GM19351 (cell line): ENCODE results near the gene MOCS1.

Experiments used
- ATAC-seq: cut with Tn5 transposase; IDR thresholded peaks from one replicate; pipeline ENCODE4 v1.9.1; 2021; ENCODE audit warnings: mild to moderate bottlenecking, moderate library complexity; ENCODE audit not compliant: unreplicated experiment

Gene MOCS1

GRCh38 chr6:39905640-39905975 is 28.7 kb downstream of the MOCS1 start:
- ATAC-seq = no peak

- ATAC-seq = no peak
These were observed 29.2 kb downstream of the MOCS1 start for GRCh38 chr6:39904946-39905639.

GRCh38 chr6:39903656-39904055 is 30.6 kb downstream of the MOCS1 start:
- no peak for ATAC-seq

- ATAC-seq = no peak
These were observed 31.3 kb downstream of the MOCS1 start for GRCh38 chr6:39902786-39903465.

- no peak for ATAC-seq
These were observed 32.1 kb downstream of the MOCS1 start for GRCh38 chr6:39902136-39902535.

DNA sequence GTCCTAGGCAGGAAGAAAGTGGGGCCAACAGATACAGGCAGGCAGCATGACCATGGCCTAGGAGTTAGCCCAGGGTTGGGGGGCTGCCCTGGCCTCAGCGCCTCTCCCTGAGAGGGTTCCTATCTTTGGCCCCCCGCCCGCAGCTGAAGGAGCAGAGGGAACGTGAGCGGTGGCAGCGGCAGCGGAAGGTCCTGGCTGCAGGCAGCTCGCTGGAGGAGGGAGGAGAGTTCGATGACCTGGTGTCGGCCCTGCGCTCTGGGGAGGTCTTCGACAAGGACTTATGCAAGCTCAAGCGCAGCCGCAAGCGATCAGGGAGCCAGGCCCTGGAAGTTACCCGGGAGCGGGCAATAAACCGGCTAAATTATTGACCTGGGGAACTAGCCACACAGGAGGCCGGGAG is 32.6 kb downstream of the MOCS1 start:
- ATAC-seq = no peak

GRCh38 chr6:39901116-39901655 is 33.1 kb downstream of the MOCS1 start:
- ATAC-seq = no peak

DNA sequence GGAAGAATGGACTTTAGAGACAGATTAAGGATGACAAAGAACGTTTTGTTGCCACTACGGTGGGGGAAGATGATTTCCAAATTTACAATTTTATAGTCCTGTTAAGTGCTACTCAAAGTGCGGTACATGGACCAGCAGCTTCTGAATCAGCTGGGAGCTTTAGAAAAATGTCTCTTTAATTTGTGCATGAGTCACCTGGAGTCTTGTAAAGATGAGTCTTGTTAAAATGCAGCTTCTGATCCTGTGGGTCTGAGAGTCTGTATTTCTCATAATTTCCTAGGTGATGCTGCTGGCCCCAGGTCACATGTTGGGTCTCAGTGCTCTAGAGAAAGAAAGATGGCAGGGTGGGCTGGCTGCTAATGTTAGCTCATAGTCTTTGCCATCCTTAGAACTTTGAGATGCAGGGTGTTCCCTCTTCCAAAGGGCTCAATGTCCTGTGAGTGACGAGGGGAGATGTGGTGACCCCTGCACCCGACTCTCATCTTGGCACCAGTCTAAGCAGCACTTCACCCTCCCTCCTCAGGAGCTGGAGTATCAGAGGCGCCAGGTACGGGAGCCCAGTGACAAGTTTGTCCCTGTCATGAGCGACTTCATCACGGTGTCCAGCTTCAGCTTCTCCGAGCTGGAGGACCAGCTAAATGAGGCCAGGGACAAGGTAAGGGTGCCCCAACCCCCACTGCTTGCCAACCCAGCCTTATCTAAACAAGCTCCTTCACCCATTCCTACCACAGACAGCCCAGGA is 34.5 kb downstream of the MOCS1 start:
- ATAC-seq = no peak

DNA sequence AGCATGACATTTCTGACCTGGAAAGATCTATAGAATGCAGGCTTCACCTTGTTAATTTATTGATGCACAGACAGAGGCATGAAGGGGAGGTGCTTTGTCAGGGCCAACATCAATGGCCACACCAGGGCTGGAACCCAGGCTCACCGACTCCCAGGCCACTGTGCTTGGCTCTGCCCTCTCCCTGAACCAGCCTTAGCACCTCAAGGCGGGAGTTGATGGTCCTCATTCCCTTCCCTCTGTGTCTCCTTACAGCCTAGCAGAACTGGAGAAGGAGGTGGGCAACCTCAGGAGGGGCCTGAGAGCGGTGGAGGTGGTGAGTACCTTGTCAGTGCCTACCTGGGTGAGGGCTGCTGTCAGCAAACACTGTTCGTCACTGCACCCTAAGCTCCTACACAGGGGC is 35.6 kb downstream of the MOCS1 start:
- no peak for ATAC-seq

DNA sequence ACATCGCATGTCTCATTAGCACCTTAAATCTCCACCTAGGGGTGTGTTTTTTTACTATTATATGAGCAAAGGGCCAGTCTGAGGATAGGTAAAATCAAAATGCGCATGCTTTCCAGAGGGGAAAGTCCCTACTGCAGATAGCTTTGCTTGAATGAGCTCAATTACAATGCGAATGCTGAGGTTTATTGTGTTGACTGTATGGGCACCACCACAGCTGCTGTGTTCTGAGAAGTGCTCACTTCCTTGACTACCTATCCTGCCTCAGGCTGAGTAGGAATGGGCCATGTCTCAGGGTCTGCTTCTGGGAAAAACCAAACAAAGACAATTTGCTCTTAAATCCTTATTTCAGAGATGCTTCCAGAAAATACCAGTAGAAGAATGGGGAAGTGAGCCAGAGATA is 36.6 kb downstream of the MOCS1 start:
- no peak for ATAC-seq

- no peak for ATAC-seq
These were observed 37.6 kb downstream of the MOCS1 start for GRCh38 chr6:39896701-39897100.

DNA sequence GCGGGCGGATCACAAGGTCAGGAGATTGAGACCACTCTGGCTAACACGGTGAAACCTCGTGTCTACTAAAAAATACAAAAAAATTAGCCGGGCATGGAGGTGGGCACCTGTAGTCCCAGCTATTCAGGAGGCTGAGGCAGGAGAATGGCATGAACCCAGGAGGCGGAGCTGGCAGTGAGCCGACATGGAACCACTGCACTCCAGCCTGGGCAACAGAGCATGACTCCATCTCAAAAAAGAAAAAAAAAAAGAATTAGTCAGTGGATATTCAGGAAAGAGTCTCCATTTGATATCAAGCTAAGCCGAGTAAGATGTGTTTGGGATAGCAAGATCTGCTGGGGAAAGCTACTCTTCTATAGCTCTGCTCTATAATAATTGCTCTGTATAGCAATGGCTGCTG is 41.0 kb downstream of the MOCS1 start:
- ATAC-seq = no peak

GRCh38 chr6:39892490-39893129 is 41.7 kb downstream of the MOCS1 start:
- ATAC-seq = no peak

DNA sequence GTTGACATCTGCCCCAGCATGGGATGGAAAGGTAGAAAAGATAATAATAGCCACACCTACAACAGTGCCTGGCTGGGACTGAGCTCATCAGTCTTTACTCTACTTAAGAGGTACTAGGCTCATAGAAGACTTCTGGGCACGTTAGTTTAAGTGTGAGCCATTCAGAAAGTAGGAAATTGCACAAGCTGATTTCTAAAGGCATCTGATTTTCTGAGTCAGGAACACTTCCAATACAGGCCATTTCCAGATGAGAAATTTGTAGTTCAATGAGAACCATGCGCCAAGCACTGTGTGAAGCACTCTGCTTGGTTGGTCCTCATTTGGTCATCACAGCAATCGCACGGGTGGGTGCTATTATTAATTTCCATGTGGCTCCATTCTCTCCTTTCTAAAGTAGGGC is 42.3 kb downstream of the MOCS1 start:
- no peak for ATAC-seq

DNA sequence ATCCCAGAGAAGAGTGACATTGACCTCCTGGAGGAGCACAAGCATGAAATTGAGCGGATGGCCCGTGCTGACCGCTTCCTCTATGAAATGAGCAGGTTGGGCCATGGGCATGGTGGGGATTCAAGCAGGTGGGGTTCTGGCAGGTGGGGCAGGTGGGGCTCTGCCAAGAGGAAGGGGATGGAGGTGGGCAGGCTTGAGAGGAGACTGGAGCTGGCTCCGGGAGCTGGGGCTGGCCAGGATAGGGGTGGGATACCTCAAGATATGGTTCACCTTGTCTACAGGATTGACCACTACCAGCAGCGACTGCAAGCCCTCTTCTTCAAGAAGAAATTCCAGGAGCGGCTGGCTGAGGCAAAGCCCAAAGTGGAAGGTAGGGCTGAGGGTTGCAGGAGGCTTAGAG is 42.9 kb downstream of the MOCS1 start:
- ATAC-seq = no peak

- no peak for ATAC-seq
These were observed 45.0 kb downstream of the MOCS1 start for GRCh38 chr6:39889229-39889628.

- no peak for ATAC-seq
These were observed 46.4 kb downstream of the MOCS1 start for GRCh38 chr6:39887692-39888450.

DNA sequence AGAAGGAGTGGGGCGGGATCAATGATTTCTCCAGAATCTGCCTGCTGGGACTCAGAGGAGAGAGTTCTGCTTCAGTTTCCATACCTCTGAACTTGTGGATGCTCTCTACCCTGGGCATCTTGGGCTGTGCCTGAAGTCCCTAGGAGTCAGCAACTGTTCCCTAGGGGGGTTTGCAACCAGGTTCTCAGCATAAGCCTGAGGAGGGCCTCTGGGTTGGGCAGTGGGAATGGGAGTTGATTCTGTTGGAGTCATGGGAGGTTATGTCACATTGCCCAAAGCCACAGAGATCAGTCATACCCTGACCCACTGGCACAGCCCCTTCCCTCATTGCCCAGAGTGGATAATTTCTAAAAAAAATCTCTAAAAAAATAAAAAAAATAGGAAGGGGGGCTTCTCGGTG is 47.4 kb downstream of the MOCS1 start:
- no peak for ATAC-seq

DNA sequence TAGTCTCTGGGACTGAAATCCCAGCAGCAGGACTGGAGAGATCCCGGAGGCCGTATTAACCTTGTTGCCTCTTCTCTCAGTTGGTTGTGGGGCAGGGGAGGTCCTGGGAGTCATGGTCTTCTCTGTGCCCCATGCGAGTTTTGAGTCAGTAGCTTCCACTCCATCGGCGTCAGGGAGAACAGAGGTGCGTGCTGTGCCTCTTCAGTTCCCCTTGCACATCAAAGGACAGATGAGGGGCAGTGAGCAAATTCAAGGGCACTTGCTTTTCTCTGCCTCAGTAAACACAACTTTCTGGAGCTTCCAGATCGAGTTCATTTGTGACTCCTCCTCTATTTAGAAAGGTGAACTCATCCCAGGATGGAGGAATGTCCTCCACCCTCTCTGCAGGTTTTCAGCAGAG is 48.6 kb downstream of the MOCS1 start:
- no peak for ATAC-seq

GRCh38 chr6:39884696-39885095 is 49.6 kb downstream of the MOCS1 start:
- no peak for ATAC-seq

- no peak for ATAC-seq
These were observed 51.7 kb downstream of the MOCS1 start for GRCh38 chr6:39882531-39882899.
